Measurements from ENCODE around the gene CAT.

CAT gene

DNA sequence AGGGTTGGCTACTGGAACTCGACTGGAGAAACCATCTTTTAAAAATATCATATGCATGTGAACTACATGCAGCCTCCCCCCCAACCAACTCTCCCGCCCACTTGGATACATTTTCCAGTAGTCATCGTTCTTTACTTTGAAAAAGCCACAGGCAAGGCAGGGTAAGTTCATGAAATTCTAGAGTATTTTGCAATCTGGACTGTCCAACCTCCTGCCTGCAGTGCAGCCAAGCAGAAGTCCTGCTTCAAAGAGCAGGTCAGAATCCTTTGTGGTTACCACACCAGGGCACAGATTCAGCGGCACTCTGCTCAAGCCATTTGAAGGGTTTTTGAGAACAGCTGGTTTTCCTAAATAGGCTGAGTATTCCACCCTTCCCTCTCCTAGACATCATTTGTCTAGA lies 62.8 kb downstream of the CAT start:
- no peak for DNase-seq

- DNase-seq: no peak
Observed at GRCh38 chr11:34501949-34502348, 63.2 kb downstream of the CAT start.

GRCh38 chr11:34502949-34503348 lies 64.2 kb downstream of the CAT start:
- no peak for DNase-seq

DNA sequence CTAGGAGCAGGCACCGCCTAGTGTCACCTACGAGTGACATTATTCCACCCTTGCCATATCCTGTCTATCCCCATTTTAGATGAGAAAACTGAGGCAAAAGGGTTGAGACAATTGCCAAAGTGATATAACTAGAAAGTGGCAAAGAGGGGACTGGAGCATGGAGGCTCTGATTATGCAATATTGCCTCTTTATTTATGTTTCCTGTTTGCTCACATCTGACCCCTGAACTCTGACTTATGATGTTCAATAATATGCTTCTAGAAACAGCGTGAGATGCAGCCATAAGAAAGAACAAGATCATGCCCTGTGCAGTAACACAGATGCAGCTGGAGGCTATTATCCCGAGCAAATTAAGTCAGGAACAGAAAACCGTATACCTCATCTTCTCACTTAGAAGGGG lies 67.1 kb downstream of the CAT start:
- DNase-seq: no peak

DNA sequence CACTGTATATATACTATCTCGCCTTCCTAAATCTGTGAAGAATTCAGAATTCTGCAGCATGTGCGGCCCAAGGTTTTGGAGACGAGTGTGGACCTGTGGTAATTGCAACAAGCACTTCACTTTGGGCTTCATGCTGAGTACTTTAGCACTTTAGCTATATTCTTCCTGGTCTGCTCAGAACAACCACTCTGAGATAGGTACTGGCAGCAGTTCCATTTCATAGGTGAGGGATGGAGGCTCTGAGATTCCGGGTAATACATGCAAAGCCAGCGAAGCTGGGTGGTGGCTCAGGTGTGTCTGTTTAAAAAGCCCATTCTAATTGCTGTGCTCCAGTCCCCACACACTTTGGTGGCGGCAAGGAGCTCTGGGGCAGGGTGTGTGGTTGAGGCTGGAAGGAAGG lies 68.4 kb downstream of the CAT start:
- DNase-seq: no peak

GRCh38 chr11:34507610-34508009 lies 68.9 kb downstream of the CAT start:
- no peak for DNase-seq

GRCh38 chr11:34508524-34508923 lies 69.8 kb downstream of the CAT start:
- no peak for DNase-seq

DNA sequence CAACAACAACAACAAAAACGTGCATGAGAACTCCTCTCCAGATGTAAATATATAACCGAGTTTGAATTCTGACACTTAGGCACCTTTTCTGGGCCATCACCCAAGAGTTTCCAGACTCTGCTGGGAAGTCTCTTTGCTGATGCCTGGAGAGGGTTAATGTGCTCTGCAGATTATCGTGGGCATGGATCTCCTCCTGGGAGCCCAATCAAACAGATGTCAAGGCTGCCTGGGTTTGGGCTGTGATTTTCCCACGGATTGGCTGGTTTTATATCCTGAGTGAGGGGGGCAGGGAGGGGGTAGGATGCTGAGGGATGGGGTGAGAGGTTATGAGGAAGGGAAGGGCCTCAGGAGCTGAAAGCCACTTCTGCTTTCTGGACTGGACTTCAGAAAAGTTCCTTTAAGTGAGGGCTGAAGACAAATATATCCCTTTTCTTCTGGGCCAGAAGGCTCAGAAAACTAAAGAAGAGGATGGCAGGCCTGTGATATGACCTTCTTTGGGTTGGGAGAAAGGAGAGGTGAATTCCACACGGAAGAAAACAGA lies 70.7 kb downstream of the CAT start:
- no peak for DNase-seq

DNA sequence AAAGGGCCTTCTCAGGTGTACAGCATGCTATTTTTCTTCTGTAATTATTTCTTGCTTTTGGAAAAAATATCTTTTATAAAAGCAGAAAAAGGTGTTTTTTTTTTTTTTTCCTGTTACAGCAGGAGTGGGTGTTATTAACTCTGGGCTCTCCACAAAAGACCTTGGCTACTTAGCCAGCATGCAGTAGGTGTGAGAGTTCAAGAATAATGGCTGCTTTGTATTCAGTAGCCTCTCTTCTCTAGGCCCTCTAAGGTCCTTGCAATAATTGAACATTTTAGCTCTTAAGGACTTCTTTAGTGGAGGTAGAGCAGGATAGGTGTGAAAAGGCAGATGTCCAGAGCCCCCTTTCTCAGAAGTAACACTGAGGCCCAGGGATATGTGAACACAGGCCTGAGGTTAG lies 71.5 kb downstream of the CAT start:
- no peak for DNase-seq

DNA sequence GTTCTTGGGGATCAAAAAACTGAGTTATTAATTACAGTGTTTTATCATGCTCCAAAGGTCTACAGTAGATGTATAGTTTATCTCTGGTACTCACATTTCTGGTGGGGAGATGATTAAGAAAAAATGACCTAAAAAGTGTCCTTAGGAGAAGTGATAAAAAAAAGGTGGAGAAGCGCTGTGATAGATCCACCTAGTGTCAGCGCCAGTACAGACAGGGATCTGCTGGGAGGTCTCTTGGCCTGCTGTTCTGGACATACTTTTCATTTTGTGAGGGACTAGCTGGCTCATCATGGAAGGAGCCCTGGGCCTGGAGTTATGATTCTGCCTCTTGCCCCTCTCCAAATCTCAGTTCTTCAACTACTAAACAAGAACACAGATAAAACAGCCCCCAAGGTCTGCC lies 71.9 kb downstream of the CAT start:
- DNase-seq: no peak

DNA sequence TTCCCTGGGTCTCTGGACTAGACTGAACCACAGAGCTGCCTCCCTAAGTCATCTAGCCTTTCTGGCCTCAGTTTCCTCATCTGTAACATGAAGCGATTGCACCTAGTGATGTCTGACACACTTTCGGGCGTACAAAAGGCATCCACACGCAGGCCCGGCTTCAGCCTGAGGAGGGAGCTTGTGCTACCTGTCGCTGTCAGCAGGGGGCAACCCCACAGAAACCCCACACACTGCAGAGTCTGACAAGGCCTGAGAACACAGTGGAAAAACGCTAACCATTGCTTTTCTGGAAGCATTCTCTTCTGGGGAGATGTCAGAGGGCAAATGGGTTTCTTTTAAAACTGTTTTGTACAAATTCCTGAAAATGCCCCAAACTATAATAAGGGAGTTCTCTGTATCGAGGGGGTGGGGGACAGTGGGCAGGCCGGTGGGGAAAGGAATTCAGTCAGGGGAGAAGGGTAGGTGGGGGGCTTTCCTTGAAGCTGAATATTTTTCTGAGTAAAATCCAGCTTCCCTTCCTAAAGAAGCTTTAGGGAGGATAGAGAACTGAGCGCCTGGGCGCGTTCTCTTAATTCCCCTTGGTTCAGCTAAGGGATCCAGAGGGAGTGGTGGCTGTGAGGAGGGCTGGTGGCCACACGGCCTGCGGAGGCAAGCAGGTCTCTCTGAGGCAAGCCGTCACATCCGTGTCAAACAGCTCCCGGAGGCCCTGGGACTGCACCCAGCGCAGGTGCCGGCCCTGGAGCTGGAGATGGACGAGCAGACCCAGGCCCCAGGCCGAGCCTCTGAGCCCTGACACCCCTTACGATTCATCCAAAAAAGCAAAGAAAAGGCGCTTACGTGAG lies 74.3 kb downstream of the CAT start:
- peak; percentile 28 for DNase-seq

DNA sequence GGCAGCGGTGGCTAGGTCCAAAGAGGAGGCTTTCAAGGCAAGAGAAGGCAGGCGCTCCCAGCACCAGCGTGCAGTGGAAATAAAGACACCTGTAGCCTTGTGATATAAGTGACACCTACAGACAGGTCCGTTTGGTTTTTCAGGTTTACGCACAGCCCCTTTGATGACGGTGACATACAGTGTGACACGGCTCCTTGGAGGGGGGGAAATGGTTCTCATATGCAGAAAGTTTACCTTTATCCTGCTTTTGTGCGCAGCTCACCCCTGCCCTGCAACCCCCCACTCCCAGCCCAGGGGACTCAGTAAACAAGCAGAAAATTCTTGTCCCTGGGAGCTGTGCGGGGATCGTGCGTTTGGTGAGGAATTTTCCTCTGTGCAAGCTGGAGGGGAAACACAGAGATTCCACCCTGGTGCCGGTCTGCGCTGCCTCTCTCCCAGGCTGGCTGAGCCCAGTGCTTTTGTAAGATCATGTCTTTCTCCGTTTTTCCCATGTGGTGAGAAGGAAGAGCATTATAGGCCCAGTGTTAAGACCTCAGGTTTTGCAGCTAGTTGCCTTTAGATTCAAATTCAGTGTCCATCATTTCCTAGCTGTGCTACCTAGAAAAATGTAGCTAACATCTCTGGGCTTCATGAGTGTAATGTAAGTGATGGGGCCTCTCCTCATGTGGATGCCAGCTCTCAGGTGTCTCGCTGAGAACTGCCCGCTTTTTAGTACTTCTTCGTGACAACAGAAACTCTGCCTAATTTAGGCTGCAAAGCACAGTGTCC lies 75.1 kb downstream of the CAT start, which contains the start of gene ELF5:
ELF5 (minus strand) TSS at position 113 of the 768 bp plus-strand sequence. CDS start 8,045 bp downstream, outside the sequence.
- DNase-seq: no peak

DNA sequence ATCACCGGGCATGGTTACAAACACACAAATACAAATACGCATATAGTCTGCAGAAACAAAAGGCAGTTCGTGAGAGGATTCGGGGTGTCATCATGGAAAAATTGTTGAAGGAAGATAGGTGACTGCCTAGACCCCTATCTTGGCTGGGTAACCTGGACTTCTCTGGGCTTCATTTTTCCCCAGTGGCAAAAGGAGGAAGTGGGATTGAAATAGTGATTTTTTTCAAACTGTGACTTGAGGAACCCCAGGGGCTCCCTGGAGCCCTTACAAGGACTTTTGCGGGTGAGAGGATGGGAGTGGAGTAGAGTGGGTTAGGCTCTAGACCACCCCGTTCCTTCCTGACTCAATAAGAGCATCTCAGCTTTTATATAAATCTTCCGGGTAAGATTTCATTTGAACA lies 75.9 kb downstream of the CAT start:
- DNase-seq: no peak

DNA sequence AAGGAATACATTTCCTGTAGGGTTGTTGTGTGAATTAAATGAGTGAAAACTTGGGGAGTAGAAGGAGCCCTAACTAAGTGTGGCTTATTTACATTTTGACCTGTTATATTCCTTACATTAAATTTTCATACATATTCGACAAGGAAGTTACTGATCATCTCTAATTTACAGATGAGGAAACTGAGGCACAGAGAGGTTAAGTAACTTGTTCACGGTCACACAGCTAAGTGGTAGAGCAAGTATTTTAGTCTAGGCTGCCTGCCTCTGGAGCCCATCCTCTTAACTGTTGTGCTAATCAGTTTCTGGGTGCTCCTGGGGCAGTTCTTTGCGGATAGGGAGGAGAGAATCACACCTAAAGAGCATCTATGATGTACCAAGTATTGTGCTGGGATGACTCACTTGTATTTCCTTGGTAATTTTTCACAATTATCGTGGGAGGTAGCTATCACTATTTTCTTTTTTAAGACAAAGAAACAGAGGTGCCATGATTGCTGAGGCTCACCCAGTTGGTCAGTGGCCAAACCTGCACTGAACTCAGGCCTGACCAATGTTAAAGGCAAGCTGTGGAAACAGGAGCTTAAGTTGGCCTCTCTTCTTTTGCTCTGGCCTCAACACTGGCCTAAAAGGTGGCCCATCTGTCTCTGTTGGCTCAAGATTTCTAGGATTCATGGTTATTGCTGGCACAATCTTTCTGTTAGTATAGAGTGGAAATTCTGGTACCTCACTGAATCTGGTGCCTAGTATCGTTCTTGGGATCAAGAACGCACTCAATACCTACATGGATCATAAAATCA lies 77.7 kb downstream of the CAT start:
- no peak for DNase-seq

DNA sequence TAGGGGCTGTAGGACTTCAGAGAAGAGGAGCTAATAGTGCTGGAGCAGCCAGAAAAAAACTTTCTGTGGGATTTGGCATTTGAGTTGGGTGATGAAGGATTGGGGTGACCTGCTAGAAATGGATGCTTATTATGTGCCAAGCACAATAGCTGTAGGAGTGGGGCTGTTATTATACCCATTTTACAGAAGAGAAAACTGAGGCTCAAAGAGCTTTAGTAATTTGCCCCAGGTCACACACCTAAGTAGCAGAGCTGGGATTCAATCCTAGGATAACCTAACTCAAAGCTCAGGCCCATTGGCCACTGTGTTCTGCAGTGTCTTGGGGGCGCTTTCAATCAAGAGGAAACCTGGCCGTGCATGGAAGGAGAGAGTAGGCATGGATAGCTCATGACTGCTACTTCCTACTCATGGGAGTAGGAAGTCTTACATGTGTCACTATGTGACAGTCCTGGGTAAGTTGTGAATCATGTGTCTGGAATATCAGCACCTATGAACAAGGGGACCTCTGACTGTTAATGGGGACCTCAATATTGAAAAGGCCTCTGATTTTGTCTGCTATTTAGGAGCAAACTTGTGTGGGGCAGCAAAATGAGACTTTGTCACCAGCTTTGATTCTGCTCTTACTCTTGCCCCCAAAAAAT lies 81.0 kb downstream of the CAT start:
- DNase-seq: no peak

DNA sequence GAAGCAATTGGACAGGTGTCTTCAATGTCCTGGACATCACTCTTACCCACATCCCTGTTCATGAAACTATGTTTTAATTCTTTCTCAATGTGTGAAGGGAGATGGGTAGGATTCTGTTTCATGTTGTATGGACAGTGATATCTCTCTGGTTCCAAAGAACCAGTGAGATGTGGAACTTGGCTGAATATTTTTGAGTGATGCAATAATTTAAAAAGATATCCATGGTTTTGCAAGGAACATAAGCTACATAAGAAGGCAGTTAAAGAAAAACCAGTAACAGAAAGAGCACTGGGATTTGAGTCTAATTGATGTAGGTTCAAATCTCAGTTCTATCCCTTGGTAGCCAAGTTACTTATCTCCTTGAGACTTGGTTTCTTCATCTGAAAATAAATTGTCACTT lies 82.5 kb downstream of the CAT start:
- no peak for DNase-seq

Data from activated CD4-positive, alpha-beta T cell treated with anti-CD3 and anti-CD28 coated beads, Interleukin-2, amount 50 U/mL, for 1 hour (primary cell).